Spinal cord (tissue), 10 donors: Measurements from ENCODE around the gene PRDM5. TPM values are rescaled to one million over a fixed set of nuclear protein-coding genes. Genes with fewer than 3 reads are reported as not detected.

ENCODE experiments used
- DNase-seq, 6 donors: peaks; one replicate each; pipeline versions ENCODE4 v3.0.0 to v3.0.0-alpha.2; 2013 to 2015; ENCODE audit warnings: low spot score in 6 of 6, low read depth in 4 of 6
- H3K27ac ChIP-seq: one replicate; pipeline ENCODE4 v1.5.1; 2013; ENCODE audit warnings: low read depth, low read length, control low read depth
- H3K27me3 ChIP-seq: one replicate; pipeline ENCODE4 v1.6.1; 2013; ENCODE audit warnings: low read length; ENCODE audit not compliant: control insufficient read depth, insufficient read depth
- H3K36me3 ChIP-seq: one replicate; pipeline ENCODE4 v1.6.1; 2013; ENCODE audit warnings: low read length; ENCODE audit not compliant: control insufficient read depth, insufficient read depth
- H3K4me1 ChIP-seq: one replicate; pipeline ENCODE4 v1.6.1; 2013; ENCODE audit warnings: low read length; ENCODE audit not compliant: control insufficient read depth, insufficient read depth
- H3K4me3 ChIP-seq: one replicate; pipeline ENCODE4 v1.5.1; 2013; ENCODE audit warnings: low read depth, low read length, control low read depth
- H3K9me3 ChIP-seq: one replicate; pipeline ENCODE4 v1.6.1; 2013; ENCODE audit warnings: low read length; ENCODE audit not compliant: control insufficient read depth, insufficient read depth
- WGBS: methylation state at CpG from one replicate; pipeline ENCODE4 v1.1.5; 2013; ENCODE audit warnings: missing lambda C conversion rate; ENCODE audit not compliant: insufficient coverage; 5-methylcytosine and 5-hydroxymethylcytosine counted together
- polyA plus RNA-seq, 2 donors: library from polyadenylated mRNA; unstranded; fragments of 120-200 nt; gene quantifications; one replicate each; pipeline ENCODE4 v1.2.1, GENCODE V29; 2013; ENCODE audit not compliant: insufficient read length in 2 of 2
- total RNA-seq, 2 donors: library from RNA; depleted of rRNA in 1 of 2; stranded (reverse); fragments of 120-200 nt in 1 of 2; fragments of >200 nt in 1 of 2; gene quantifications; one replicate each; pipeline versions ENCODE4 v1.2.3 to v1.2.4, GENCODE V29; 2013 to 2014
- donor health status: healthy.

The PRDM5 gene
- total and polyA plus RNA-seq, 4 donors, result 10.5 to 57.1 (median 33.7) TPM

DNA sequence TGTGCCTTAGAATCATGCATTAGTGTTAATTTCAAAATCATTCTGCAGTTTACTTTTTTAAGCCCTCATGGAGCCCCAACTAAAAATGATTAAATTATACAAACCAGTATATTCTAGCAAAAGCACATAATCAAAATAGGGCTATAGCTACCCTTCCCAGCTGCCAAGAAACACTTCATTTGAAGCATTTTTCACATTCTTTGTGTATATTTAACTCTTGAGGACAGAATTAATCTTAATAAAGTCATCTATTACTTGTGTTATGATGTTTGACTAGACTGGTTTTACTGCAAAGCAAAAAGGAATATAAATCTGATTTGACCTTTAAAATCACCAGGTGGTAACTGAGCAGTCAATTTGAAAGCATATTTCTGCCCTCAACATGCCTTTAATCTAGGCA is 145.1 kb downstream of the PRDM5 start:
- no peak for DNase-seq
- no peaks in the 10 kb centered on the region for H3K4me1 ChIP-seq
- H3K4me3 ChIP-seq, result no peak overlapping the region
- H3K36me3 ChIP-seq, result no peaks in the 10 kb centered on the region
- H3K9me3 ChIP-seq, result no peaks in the 10 kb centered on the region
- no peaks in the 10 kb centered on the region for H3K27me3 ChIP-seq
- no peak overlapping the region for H3K27ac ChIP-seq

DNA sequence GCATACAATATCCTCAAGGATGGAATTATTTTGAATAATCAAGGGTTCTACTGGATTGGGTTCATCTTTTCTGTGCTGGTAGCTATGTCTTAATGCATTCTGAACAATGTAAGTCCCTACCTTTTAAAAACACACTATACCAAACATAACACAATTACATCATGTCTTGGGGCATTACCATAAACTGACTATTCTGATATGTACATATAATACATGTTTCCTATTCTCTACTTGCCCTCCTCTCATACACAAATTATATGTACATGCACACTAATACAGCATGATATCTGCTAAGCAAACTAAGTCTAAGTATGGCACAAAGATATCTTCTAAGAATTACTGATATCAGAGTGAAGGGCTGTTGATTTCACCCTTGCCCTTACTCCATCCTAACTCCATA is 147.1 kb downstream of the PRDM5 start:
- H3K27me3 ChIP-seq, result no peaks in the 10 kb centered on the region
- no peaks in the 10 kb centered on the region for H3K4me1 ChIP-seq
- H3K27ac ChIP-seq, result no peak overlapping the region
- no peak overlapping the region for H3K4me3 ChIP-seq
- no peaks in the 10 kb centered on the region for H3K36me3 ChIP-seq
- DNase-seq, result no peak
- peaks cover 4% of the 10 kb centered on the region for H3K9me3 ChIP-seq

- H3K4me1 ChIP-seq, result no peaks in the 10 kb centered on the region
- no peak for DNase-seq
- no peak overlapping the region for H3K4me3 ChIP-seq
- H3K27me3 ChIP-seq, result no peaks in the 10 kb centered on the region
- no CpG with 5 or more reads among the region's 1 CpG for WGBS
- H3K36me3 ChIP-seq, result no peaks in the 10 kb centered on the region
- H3K9me3 ChIP-seq, result peaks cover 4% of the 10 kb centered on the region
- H3K27ac ChIP-seq, result no peak overlapping the region
These were observed 148.9 kb downstream of the PRDM5 start for GRCh38 chr4:120773641-120774040.

DNA sequence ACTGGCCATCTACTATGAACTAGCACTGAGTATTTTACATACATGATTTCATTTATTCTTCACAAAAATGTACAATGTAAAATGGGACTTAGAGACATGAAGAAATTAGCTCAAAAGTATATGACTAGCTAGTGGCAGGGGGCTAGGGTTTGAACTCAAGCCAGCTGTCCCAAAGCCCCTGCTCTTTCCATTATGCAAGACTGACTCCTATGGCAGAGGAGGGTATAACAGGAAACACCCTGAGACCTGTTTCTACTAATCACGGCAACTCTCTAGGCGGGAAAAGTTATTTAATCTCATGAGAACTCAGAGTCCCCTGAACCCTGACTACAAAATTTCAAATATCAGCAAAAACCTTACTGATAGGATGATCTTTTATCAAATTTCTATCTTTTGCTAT is 150.6 kb downstream of the PRDM5 start:
- Histone ChIP-seq H3K27me3 (no peaks in the 10 kb centered on the region), H3K4me3 (no peak overlapping the region), H3K9me3 (peaks cover 4% of the 10 kb centered on the region), H3K36me3 (no peaks in the 10 kb centered on the region), H3K4me1 (no peaks in the 10 kb centered on the region), H3K27ac (no peak overlapping the region)
- WGBS, result 100% methylated on average over 2 of the region's 2 CpGs
- no peak for DNase-seq

DNA sequence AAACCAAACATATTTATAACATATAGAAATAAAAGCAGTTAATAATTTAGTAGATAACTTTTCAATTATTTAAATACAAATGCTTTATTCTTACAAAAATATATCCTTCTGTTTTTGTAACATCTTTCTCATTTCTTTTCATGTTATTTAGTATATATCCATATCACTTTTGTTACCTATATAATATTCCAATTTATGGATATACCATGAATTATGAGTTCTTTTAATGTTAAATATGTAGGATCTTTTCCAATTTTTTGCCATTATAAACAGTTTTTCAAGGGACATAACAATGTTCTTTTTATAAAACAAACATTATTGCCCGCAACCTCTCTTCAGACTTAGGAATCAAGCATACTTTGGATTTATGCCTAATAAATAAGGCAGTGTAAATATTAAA is 151.6 kb downstream of the PRDM5 start:
- WGBS, result no CpG with 5 or more reads among the region's 1 CpG

GRCh38 chr4:120769227-120769626 is 153.3 kb downstream of the PRDM5 start:
- H3K27ac ChIP-seq, result no peak overlapping the region
- DNase-seq, result no peak
- 50% methylated on average over 4 of the region's 4 CpGs for WGBS
- H3K4me3 ChIP-seq, result no peak overlapping the region
- H3K27me3 ChIP-seq, result no peaks in the 10 kb centered on the region
- no peaks in the 10 kb centered on the region for H3K36me3 ChIP-seq
- H3K4me1 ChIP-seq, result no peaks in the 10 kb centered on the region
- H3K9me3 ChIP-seq, result peaks cover 4% of the 10 kb centered on the region

More for the DNA sequence above, 151.6 kb downstream of the PRDM5 start:
- DNase-seq, result no peak
- no peak overlapping the region for H3K27ac ChIP-seq
- H3K27me3 ChIP-seq, result no peaks in the 10 kb centered on the region
- H3K4me1 ChIP-seq, result no peaks in the 10 kb centered on the region
- no peak overlapping the region for H3K4me3 ChIP-seq
- peaks cover 4% of the 10 kb centered on the region for H3K9me3 ChIP-seq
- H3K36me3 ChIP-seq, result no peaks in the 10 kb centered on the region

- Histone ChIP-seq H3K27me3 (no peaks in the 10 kb centered on the region), H3K36me3 (no peaks in the 10 kb centered on the region), H3K27ac (no peak overlapping the region), H3K4me3 (no peak overlapping the region), H3K4me1 (no peaks in the 10 kb centered on the region), H3K9me3 (no peaks in the 10 kb centered on the region)
- peak in 2 of 6 donors; percentile 8 to 56 for DNase-seq
- 52% methylated on average over 3 of the region's 4 CpGs for WGBS
These were observed 157.3 kb downstream of the PRDM5 start for GRCh38 chr4:120765260-120765680.

- DNase-seq, result no peak
- no peaks in the 10 kb centered on the region for H3K27me3 ChIP-seq
- no peaks in the 10 kb centered on the region for H3K36me3 ChIP-seq
- H3K4me1 ChIP-seq, result no peaks in the 10 kb centered on the region
- no peak overlapping the region for H3K27ac ChIP-seq
- no CpG with 5 or more reads among the region's 3 CpGs for WGBS
- no peaks in the 10 kb centered on the region for H3K9me3 ChIP-seq
- no peak overlapping the region for H3K4me3 ChIP-seq
These were observed 158.9 kb downstream of the PRDM5 start for GRCh38 chr4:120763650-120764049.

DNA sequence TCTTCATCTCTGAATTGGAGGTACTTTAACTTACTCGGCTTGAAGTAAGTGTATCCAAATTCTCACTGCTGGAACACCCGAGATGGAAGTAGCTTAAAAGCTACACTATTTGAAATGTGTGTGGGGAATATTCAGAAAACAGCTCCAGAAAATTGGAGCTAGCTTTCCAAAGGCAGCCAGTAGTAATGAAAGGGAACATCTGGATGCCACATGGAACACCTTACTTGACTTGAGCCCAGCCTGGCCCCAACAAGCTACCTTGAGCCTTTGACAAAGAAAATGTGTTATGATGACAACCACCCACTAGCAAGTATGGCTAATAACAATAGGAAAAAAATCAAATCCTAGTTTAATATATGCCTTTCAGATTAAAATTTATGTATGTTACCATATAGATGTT is 161.5 kb downstream of the PRDM5 start:
- Histone ChIP-seq H3K4me3 (no peak overlapping the region), H3K27ac (no peak overlapping the region), H3K36me3 (no peaks in the 10 kb centered on the region), H3K4me1 (no peaks in the 10 kb centered on the region), H3K9me3 (no peaks in the 10 kb centered on the region), H3K27me3 (no peaks in the 10 kb centered on the region)
- WGBS, result 100% methylated on average over 1 of the region's 2 CpGs
- DNase-seq, result no peak

DNA sequence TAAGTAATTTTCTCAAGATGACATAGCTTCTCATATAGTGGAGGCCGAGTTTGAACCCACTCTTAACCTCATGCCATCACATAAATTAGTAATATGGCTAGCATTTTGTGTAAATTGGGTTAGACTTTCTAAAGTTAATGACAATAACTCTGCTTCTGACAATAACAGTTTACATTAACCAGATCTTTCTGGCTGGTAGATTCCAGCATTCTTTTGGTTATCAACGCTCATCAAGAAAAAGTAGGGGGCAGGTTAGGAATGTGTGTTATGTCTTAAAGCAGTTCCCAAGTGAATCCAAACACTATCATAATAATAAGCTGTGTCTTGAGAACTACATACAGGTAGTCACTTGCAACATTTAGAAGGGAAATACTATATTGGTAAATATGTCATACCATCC is 162.5 kb downstream of the PRDM5 start:
- Histone ChIP-seq H3K36me3 (no peaks in the 10 kb centered on the region), H3K27ac (no peak overlapping the region), H3K27me3 (no peaks in the 10 kb centered on the region), H3K4me3 (no peak overlapping the region), H3K4me1 (no peaks in the 10 kb centered on the region), H3K9me3 (no peaks in the 10 kb centered on the region)
- no peak for DNase-seq
- no CpG with 5 or more reads among the region's 2 CpGs for WGBS
